ENCODE data around the gene LCA5L.

Gene LCA5L

DNA sequence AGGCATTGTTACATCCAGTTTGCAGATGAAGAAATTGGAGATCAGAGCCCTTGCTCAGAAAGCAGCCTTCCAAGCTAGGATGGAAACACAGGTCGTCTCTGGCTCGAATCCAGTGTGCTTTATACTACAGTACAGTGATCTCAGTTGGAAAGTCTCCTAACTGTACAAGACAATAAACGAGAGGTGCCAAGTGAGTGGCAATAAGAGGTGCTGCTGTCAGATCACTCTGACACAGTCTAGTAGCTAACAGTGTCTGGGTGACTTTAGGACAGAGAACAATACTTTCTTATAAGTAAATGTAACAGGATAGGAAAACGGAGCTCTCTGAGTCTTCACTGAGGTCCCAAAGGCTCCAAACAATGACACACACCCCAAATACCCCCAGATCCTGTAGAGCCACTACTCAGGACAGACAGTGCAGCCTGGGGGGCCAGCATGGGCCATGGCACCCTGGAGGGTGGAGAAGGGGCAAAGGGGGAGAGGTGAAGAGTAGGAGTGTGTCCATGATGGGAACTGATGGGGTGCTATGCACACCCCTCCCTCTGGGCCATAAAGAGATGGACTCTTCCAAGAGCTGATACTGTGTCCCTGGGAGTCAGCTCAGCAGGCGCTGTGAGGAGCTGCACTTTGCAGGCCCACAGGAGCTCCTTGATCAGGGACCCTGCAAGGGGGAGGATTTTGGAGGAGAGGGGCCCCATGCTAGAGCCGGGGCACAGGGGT is 9.5 kb upstream of the LCA5L start:
- TF ChIP-seq FOXP2 (optimal IDR thresholded peaks at IDR 0.05; ENCODE audit: control extremely low read depth, extremely low read length, insufficient read depth) (no peak), EZH2 (IDR thresholded peaks at IDR 0.05) (no peak), POLR2AphosphoS5 (IDR thresholded peaks at IDR 0.05; ENCODE audit: borderline replicate concordance, low read depth, low read length) (no peak)
- Histone ChIP-seq H3K4me3 (no peak overlapping the region), H3K9me3 (ENCODE audit: low read depth, low read length) (no peaks in the 10 kb centered on the region), H3K27ac (no peak overlapping the region), H3K9ac (ENCODE audit: insufficient read length) (no peak overlapping the region), H3K36me3 (ENCODE audit: insufficient read depth, low read length) (no peaks in the 10 kb centered on the region)
- no peak for DNase-seq (ENCODE audit: low read depth, low spot score)

DNA sequence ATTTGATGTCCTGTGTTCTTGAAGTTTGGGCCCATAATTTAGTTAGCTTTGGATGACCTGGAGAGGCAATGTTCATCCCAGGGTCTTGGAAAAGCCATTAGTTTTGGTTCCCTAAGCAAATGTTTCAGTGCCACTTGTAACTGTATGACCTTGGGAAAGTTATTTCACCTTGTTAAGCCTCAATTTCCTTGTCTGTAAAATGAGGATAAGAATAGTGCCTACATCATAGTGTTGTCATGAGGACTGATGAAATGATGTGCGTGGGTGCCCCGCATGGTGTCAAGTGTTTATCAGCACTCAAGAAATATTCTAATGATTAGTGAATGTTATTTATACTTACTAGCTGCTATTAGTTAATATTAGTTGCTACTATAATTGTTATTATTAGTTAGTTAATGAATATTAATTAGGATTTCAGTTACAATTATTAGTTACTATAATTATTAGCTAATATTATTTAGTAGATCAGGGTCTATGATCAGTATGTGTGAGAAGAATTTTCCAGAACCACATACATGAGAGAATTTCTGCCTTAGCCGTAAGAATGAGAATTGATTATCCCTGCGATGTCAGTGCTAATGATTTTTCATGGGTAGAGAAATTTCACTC is 8.1 kb upstream of the LCA5L start:
- Histone ChIP-seq H3K27ac (no peak overlapping the region), H3K4me3 (no peak overlapping the region), H3K36me3 (ENCODE audit: insufficient read depth, low read length) (no peaks in the 10 kb centered on the region), H3K9me3 (ENCODE audit: low read depth, low read length) (no peaks in the 10 kb centered on the region), H3K9ac (ENCODE audit: insufficient read length) (no peak overlapping the region)
- TF ChIP-seq POLR2AphosphoS5 (IDR thresholded peaks at IDR 0.05; ENCODE audit: borderline replicate concordance, low read depth, low read length) = no peak
- TF ChIP-seq FOXP2 (optimal IDR thresholded peaks at IDR 0.05; ENCODE audit: control extremely low read depth, extremely low read length, insufficient read depth) = no peak
- no peak for TF ChIP-seq EZH2 (IDR thresholded peaks at IDR 0.05)
- no peak for DNase-seq (ENCODE audit: low read depth, low spot score)

GRCh38 chr21:39452970-39453342 is 7.4 kb upstream of the LCA5L start:
- Histone ChIP-seq H3K27ac (no peak overlapping the region), H3K36me3 (ENCODE audit: insufficient read depth, low read length) (no peaks in the 10 kb centered on the region), H3K9ac (ENCODE audit: insufficient read length) (no peak overlapping the region), H3K4me3 (no peak overlapping the region), H3K9me3 (ENCODE audit: low read depth, low read length) (no peaks in the 10 kb centered on the region)
- no peak for DNase-seq (ENCODE audit: low read depth, low spot score)
- TF ChIP-seq POLR2AphosphoS5 (IDR thresholded peaks at IDR 0.05; ENCODE audit: borderline replicate concordance, low read depth, low read length) (no peak), FOXP2 (optimal IDR thresholded peaks at IDR 0.05; ENCODE audit: control extremely low read depth, extremely low read length, insufficient read depth) (no peak), EZH2 (IDR thresholded peaks at IDR 0.05) (no peak)

DNA sequence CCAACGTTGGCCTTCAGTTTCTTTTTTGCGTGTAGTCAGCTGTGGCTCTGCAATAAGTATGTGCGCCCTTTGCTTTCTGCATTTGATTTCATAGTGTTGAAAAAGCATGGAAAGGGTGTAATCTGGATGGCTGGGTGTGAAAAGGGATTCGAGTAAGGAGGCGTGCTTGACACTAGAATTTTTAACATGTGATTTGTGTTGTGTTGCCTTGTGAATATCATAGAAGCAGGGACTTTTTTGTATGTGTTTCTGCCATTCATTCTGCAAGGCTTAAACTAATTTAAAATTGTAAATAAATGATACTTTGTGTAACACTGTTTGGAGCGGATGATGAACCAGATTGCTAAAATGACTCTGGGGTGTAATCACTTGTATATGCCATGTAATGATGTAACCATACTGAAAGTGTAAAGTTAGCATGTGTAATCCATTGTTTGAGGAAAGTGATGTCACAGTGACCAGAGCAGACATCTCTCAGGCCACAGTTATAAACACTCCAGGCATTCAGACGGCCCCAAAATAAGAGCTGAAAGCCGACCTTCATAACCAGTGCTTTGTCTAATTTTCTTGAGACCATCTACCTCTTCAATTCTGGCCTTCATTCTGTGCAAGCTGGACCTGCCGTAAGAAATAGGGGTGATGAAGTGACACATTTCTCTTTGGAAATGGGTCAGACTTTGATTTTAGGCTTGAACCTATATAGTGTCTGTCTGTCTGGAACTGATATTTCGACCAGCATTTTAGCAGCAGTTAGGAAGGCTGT is 6.8 kb upstream of the LCA5L start:
- no peak for TF ChIP-seq FOXP2 (optimal IDR thresholded peaks at IDR 0.05; ENCODE audit: control extremely low read depth, extremely low read length, insufficient read depth)
- H3K27ac ChIP-seq = no peak overlapping the region
- no peak overlapping the region for H3K4me3 ChIP-seq
- no peaks in the 10 kb centered on the region for H3K36me3 ChIP-seq (ENCODE audit: insufficient read depth, low read length)
- H3K9ac ChIP-seq (ENCODE audit: insufficient read length) = no peak overlapping the region
- H3K9me3 ChIP-seq (ENCODE audit: low read depth, low read length) = no peaks in the 10 kb centered on the region
- DNase-seq (ENCODE audit: low read depth, low spot score) = no peak

DNA sequence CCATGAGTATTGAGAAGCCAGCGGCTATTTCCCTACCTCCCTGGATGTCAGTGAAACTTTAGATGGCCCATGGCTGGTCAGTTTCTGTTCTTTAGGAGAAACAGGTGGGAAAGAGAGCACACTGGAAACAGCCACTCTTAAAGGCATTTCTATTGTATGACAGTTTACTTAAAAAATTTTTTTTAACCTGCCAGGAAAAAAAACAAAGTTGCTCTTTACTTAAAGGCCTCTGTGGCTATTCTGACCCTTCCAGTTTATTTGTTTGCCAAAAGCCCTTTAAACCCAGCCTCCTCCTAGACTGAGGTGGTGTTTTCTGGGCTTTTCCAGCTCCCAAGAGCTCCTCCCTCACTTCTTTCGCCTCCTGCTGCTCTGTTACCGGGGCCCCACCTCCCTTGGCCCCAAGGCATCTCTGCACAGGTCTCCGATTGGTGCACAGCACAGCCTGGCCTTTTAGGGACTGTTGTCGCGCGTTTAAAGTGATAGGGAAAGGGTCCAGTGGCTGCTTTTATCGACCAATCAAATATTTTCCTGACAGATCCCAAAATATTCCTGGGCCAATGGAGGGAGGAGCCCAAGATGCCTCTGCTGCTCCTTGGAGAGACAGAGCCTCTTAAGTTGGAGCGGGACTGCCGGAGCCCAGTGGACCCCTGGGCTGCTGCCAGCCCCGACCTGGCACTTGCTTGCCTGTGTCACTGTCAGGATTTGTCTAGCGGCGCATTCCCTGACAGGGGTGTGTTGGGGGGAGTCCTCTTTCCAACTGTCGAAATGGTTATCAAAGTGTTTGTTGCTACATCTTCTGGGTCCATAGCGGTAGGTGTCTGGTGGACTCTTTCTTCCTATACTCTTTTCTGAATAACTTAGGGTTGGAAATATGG is 6.0 kb upstream of the LCA5L start, which contains the start of gene SH3BGR:
Gene SH3BGR, plus strand, starts transcription at position 639 of the 875 bp plus-strand sequence. Its CDS starts 127 bp downstream, at position 766.
- no peaks in the 10 kb centered on the region for H3K36me3 ChIP-seq (ENCODE audit: insufficient read depth, low read length)
- no peak for DNase-seq (ENCODE audit: low read depth, low spot score)
- no peak within 1 kb of the TSS for H3K27ac ChIP-seq
- H3K9ac ChIP-seq (ENCODE audit: insufficient read length) = no peak within 1 kb of the TSS
- TF ChIP-seq FOXP2 (optimal IDR thresholded peaks at IDR 0.05; ENCODE audit: control extremely low read depth, extremely low read length, insufficient read depth) = no peak
- TF ChIP-seq POLR2AphosphoS5 (IDR thresholded peaks at IDR 0.05; ENCODE audit: borderline replicate concordance, low read depth, low read length) = no peak
- no peak for TF ChIP-seq EZH2 (IDR thresholded peaks at IDR 0.05)
- no peak within 1 kb of the TSS for H3K4me3 ChIP-seq
- no peaks in the 10 kb centered on the region for H3K9me3 ChIP-seq (ENCODE audit: low read depth, low read length)

GRCh38 chr21:39447264-39447663 is 1.7 kb upstream of the LCA5L start:
- no peak for DNase-seq (ENCODE audit: low read depth, low spot score)
- no peak overlapping the region for H3K4me3 ChIP-seq
- H3K36me3 ChIP-seq (ENCODE audit: insufficient read depth, low read length) = no peaks in the 10 kb centered on the region
- H3K9ac ChIP-seq (ENCODE audit: insufficient read length) = no peak overlapping the region
- H3K9me3 ChIP-seq (ENCODE audit: low read depth, low read length) = no peaks in the 10 kb centered on the region
- H3K27ac ChIP-seq = no peak overlapping the region
- TF ChIP-seq FOXP2 (optimal IDR thresholded peaks at IDR 0.05; ENCODE audit: control extremely low read depth, extremely low read length, insufficient read depth) (no peak), EZH2 (IDR thresholded peaks at IDR 0.05) (no peak), POLR2AphosphoS5 (IDR thresholded peaks at IDR 0.05; ENCODE audit: borderline replicate concordance, low read depth, low read length) (no peak)

GRCh38 chr21:39444421-39445180 is 977 bp downstream of the LCA5L start:
- Histone ChIP-seq H3K9me3 (ENCODE audit: low read depth, low read length) (no peaks in the 10 kb centered on the region), H3K4me3 (peak overlapping the region; percentile 86), H3K36me3 (ENCODE audit: insufficient read depth, low read length) (no peaks in the 10 kb centered on the region), H3K9ac (ENCODE audit: insufficient read length) (peak overlapping the region; percentile 93), H3K27ac (no peak overlapping the region)
- no peak for DNase-seq (ENCODE audit: low read depth, low spot score)
- no peak for TF ChIP-seq POLR2AphosphoS5 (IDR thresholded peaks at IDR 0.05; ENCODE audit: borderline replicate concordance, low read depth, low read length)
- TF ChIP-seq EZH2 (IDR thresholded peaks at IDR 0.05) = no peak
- no peak for TF ChIP-seq FOXP2 (optimal IDR thresholded peaks at IDR 0.05; ENCODE audit: control extremely low read depth, extremely low read length, insufficient read depth)
